Transverse colon (tissue), 4 donors: ENCODE measurements around the gene ITPRIPL1. TPM values are rescaled to one million over a fixed set of nuclear protein-coding genes. Genes with fewer than 3 reads are reported as not detected.

ENCODE experiments used
- DNase-seq: peaks from one replicate; pipeline ENCODE4 v3.0.0-alpha.2; 2019
- H3K27ac ChIP-seq, 4 donors: fragments of 200-600 bp; sonication (generic); 2 replicates each; pipeline ENCODE4 v1.5.1; 2016 to 2018; ENCODE audit warnings: inconsistent platforms in 4 of 4
- H3K27me3 ChIP-seq: fragments of 200-600 bp; sonication (generic); 2 replicates; pipeline ENCODE4 v1.5.1; 2017; ENCODE audit warnings: inconsistent platforms
- H3K36me3 ChIP-seq, 4 donors: fragments of 200-600 bp; sonication (generic); 2 replicates each; pipeline ENCODE4 v1.5.1; 2017 to 2019; ENCODE audit warnings: inconsistent platforms in 4 of 4
- H3K4me1 ChIP-seq, 4 donors: fragments of 200-600 bp; sonication (generic); 2 replicates each; pipeline ENCODE4 v1.5.1; 2017 to 2020; ENCODE audit warnings: inconsistent platforms in 4 of 4
- H3K4me3 ChIP-seq, 4 donors: fragments of 200-600 bp; sonication (generic); 1 replicate in 1 of 4; 2 replicates in 3 of 4; pipeline versions ENCODE4 v1.5.1 to v1.6.1; 2017 to 2019; ENCODE audit warnings: inconsistent platforms in 4 of 4
- H3K9me3 ChIP-seq, 2 donors: fragments of 200-600 bp; sonication (generic); 2 replicates each; pipeline ENCODE4 v1.5.1; 2017 to 2019; ENCODE audit warnings: inconsistent platforms in 2 of 2
- CTCF ChIP-seq, 5 experiments: fragments of 200-600 bp in 3 of 5; fragments of 450-650 bp in 2 of 5; sonication (generic) in 3 of 5; IDR thresholded peaks; 1 replicate in 2 of 5; 2 replicates in 3 of 5; pipeline ENCODE4 v1.5.1; 2016 to 2017; ENCODE audit warnings: antibody characterized with exemption in 5 of 5, inconsistent platforms in 3 of 5, mild to moderate bottlenecking in 2 of 5, moderate library complexity in 1 of 5
- EP300 ChIP-seq: sonication (generic); formaldehyde crosslinking; IDR thresholded peaks from one replicate; pipeline ENCODE4 v1.6.1; 2017; ENCODE audit warnings: antibody characterized with exemption, low read depth
- POLR2A ChIP-seq: fragments of 450-650 bp; IDR thresholded peaks from one replicate; pipeline ENCODE4 v1.6.1; 2016; ENCODE audit warnings: antibody characterized with exemption, mild to moderate bottlenecking, moderate library complexity
- POLR2AphosphoS5 ChIP-seq, 3 donors: sonication (generic); formaldehyde crosslinking; IDR thresholded peaks; one replicate each; pipeline ENCODE4 v1.6.1; 2016; ENCODE audit warnings: antibody characterized with exemption in 3 of 3
- WGBS, 2 donors: methylation state at CpG; one replicate each; pipeline ENCODE4 v1.1.5; 2018; ENCODE audit warnings: low coverage in 1 of 2; 5-methylcytosine and 5-hydroxymethylcytosine counted together
- in situ Hi-C, 4 donors: fragments of 200-750 bp; cut with MboI; loops; one replicate each; pipeline versions ENCODE4 v1.15.0 to v1.15.1; 2017; ENCODE audit warnings: low sequenced_read_pairs in 3 of 4, low pct_ligation_motif_present in 1 of 4, low pct_unique_long_range_greater_than_20kb in 1 of 4
- intact Hi-C: fragments of 100-400 bp; cut with DNase I; formaldehyde crosslinking; loops from one replicate; pipeline ENCODE4 v1.15.1; 2023; ENCODE audit warnings: low total_unique reads
- total RNA-seq, 4 donors: library from RNA; depleted of rRNA; stranded (reverse); fragments of >200 nt; gene quantifications; one replicate each; pipeline ENCODE4 v1.1.0, GENCODE V29; 2016

Gene ITPRIPL1
- total RNA-seq, 4 donors from 2014 or later, result 0.41 to 2.6 (median 0.95) TPM; not detected in 1

GRCh38 chr2:96326990-96327820 is 2.1 kb downstream of the ITPRIPL1 start:
- 95 to 96% methylated on average over 4 to 19 of the region's 21 CpGs for WGBS, 2 donors

GRCh38 chr2:96329456-96329855 is 4.3 kb downstream of the ITPRIPL1 start:
- Histone ChIP-seq H3K9me3 (no peaks in the 10 kb centered on the region), H3K36me3 (no peaks in the 10 kb centered on the region), H3K27ac (no peak overlapping the region), H3K4me1 (peaks cover 0 to 15% (median 5%) of the 10 kb centered on the region in 4 donors), H3K27me3 (peaks cover 22% of the 10 kb centered on the region), H3K4me3 (no peak overlapping the region)
- TF ChIP-seq POLR2AphosphoS5 (IDR thresholded peaks at IDR 0.05), result no peak
- TF ChIP-seq POLR2A, result no peak
- no peak for TF ChIP-seq CTCF (IDR thresholded peaks at IDR 0.05)
- TF ChIP-seq EP300, result no peak
- WGBS, 2 donors, result 50 to 65% methylated on average over 1 of the region's 1 CpG
- in situ Hi-C loops, result no loop called here
- DNase-seq, result no peak
- intact Hi-C loops, result no loop called here

More at GRCh38 chr2:96326990-96327820, 2.1 kb downstream of the ITPRIPL1 start:
- no peak for DNase-seq
- peaks cover 0 to 15% (median 5%) of the 10 kb centered on the region in 4 donors for H3K4me1 ChIP-seq
- no peaks in the 10 kb centered on the region for H3K36me3 ChIP-seq
- intact Hi-C loops (no loop called here), in situ Hi-C loops (no loop called here)
- TF ChIP-seq CTCF (IDR thresholded peaks at IDR 0.05) (no peak), EP300 (no peak), POLR2AphosphoS5 (IDR thresholded peaks at IDR 0.05) (no peak), POLR2A (no peak)
- H3K27ac ChIP-seq, result no peak overlapping the region
- no peaks in the 10 kb centered on the region for H3K9me3 ChIP-seq
- peaks cover 40% of the 10 kb centered on the region for H3K27me3 ChIP-seq
- no peak overlapping the region for H3K4me3 ChIP-seq

GRCh38 chr2:96329874-96330273 is 4.8 kb downstream of the ITPRIPL1 start:
- Histone ChIP-seq H3K9me3 (no peaks in the 10 kb centered on the region), H3K36me3 (no peaks in the 10 kb centered on the region), H3K4me3 (no peak overlapping the region), H3K4me1 (peaks cover 4 to 19% (median 6%) of the 10 kb centered on the region in 4 donors), H3K27ac (no peak overlapping the region), H3K27me3 (peaks cover 19% of the 10 kb centered on the region)
- TF ChIP-seq CTCF (IDR thresholded peaks at IDR 0.05) (no peak), POLR2A (no peak), POLR2AphosphoS5 (IDR thresholded peaks at IDR 0.05) (no peak), EP300 (no peak)
- no peak for DNase-seq
- intact Hi-C loops, result no loop called here
- in situ Hi-C loops, result no loop called here
- WGBS, 2 donors, result 84 to 95% methylated on average over 4 to 6 of the region's 6 CpGs

- TF ChIP-seq POLR2AphosphoS5 (IDR thresholded peaks at IDR 0.05), result no peak
- no peak for TF ChIP-seq POLR2A
- TF ChIP-seq CTCF (IDR thresholded peaks at IDR 0.05), result no peak
- TF ChIP-seq EP300, result no peak
- Histone ChIP-seq H3K27ac (no peak overlapping the region), H3K9me3 (no peaks in the 10 kb centered on the region), H3K27me3 (peaks cover 13% of the 10 kb centered on the region), H3K36me3 (no peaks in the 10 kb centered on the region), H3K4me3 (no peak overlapping the region), H3K4me1 (peaks cover 3 to 17% (median 6%) of the 10 kb centered on the region in 4 donors)
- DNase-seq, result no peak
- 87% methylated on average over 1 of the region's 1 CpG; no CpG with 5 or more reads in 1 of the 2 donors for WGBS, 2 donors
- in situ Hi-C loops, result no loop called here
- intact Hi-C loops, result no loop called here
Observed at GRCh38 chr2:96330407-96330806, 5.3 kb downstream of the ITPRIPL1 start.
